SW 1271 (cell line): ENCODE data around the gene AUP1.
A peak's percentile ranks its signal among the peaks of the same experiment; 100 is the strongest.

Source experiments
- DNase-seq, 2 experiments: peaks; one replicate each; lab custom pipeline; 2025; lab: John Stamatoyannopoulos, UW

The AUP1 gene

GRCh38 chr2:74513605-74514367 is 15.7 kb downstream of the AUP1 start:
- no peak for DNase-seq

- DNase-seq: no peak
Observed at GRCh38 chr2:74512744-74513604, 16.5 kb downstream of the AUP1 start.

GRCh38 chr2:74511104-74511989 is 18.2 kb downstream of the AUP1 start:
- no peak for DNase-seq

- DNase-seq: no peak
Observed at GRCh38 chr2:74510272-74510671, 19.2 kb downstream of the AUP1 start.

GRCh38 chr2:74507926-74508520 is 21.5 kb downstream of the AUP1 start:
- no peak for DNase-seq

GRCh38 chr2:74507145-74507925 is 22.2 kb downstream of the AUP1 start, which contains the start of gene PCGF1:
TSS of gene PCGF1 (minus strand) at chr2:74507695. CDS start at chr2:74507668, 27 bp downstream.
- peak; percentile 91 to 95 for DNase-seq

- no peak for DNase-seq
Observed at GRCh38 chr2:74505448-74506246, 23.9 kb downstream of the AUP1 start.

GRCh38 chr2:74504591-74504990 is 24.9 kb downstream of the AUP1 start:
- no peak for DNase-seq

GRCh38 chr2:74503506-74504475 is 25.7 kb downstream of the AUP1 start:
- DNase-seq: no peak

- peak; percentile 75 to 79 for DNase-seq
Observed at GRCh38 chr2:74502720-74503505, 26.6 kb downstream of the AUP1 start.

GRCh38 chr2:74502147-74502719 is 27.3 kb downstream of the AUP1 start:
- no peak for DNase-seq

- DNase-seq: no peak
Observed at GRCh38 chr2:74501335-74502071, 28.0 kb downstream of the AUP1 start.

GRCh38 chr2:74500578-74500946 is 28.9 kb downstream of the AUP1 start:
- DNase-seq: no peak

GRCh38 chr2:74499940-74500577 is 29.4 kb downstream of the AUP1 start:
- no peak for DNase-seq

- no peak for DNase-seq
Observed at GRCh38 chr2:74499267-74499939, 30.1 kb downstream of the AUP1 start, which contains the start of gene LBX2. TSS of gene LBX2 (minus strand) at chr2:74499603. CDS start at chr2:74499537, 66 bp downstream.
